B cell (primary cell): ENCODE measurements around the gene MED26. TPM values are rescaled to one million over a fixed set of nuclear protein-coding genes. Genes with fewer than 3 reads are reported as not detected.

Experiments
- ATAC-seq: fragments of 200-7000 bp; cut with Tn5 transposase; one replicate; pipeline ENCODE4 v1.10.0; 2021; ENCODE audit warnings: low read depth, mild to moderate bottlenecking, moderate number of reproducible peaks, moderate library complexity
- CTCF ChIA-PET: fragments of 350-600 bp; sonication (Branson Sonifier 250); formaldehyde crosslinking; loops from one replicate; lab custom pipeline; 2021; ENCODE audit warnings: antibody characterized with exemption, inconsistent platforms; lab: Charles Lee
- POLR2A ChIA-PET: fragments of 350-600 bp; sonication (Branson Sonifier 250); formaldehyde crosslinking; loops from one replicate; lab custom pipeline; 2021; ENCODE audit warnings: antibody characterized with exemption; lab: Charles Lee
- DNase-seq: peaks from one replicate; pipeline ENCODE4 v3.0.0; 2013
- H2AFZ ChIP-seq: 2 replicates; pipeline ENCODE4 v1.6.1; 2012; ENCODE audit warnings: mild to moderate bottlenecking, low read depth, low read length; ENCODE audit not compliant: insufficient read depth, poor library complexity, severe bottlenecking
- H3K27ac ChIP-seq, 2 donors: 1 replicate in 1 of 2; 2 replicates in 1 of 2; pipeline ENCODE4 v1.5.1; 2012 to 2013; ENCODE audit warnings: low read length in 2 of 2, mild to moderate bottlenecking in 2 of 2, moderate library complexity in 1 of 2
- H3K27me3 ChIP-seq, 4 experiments: fragments of 200-600 bp in 1 of 4; sonication (generic) in 1 of 4; replicated peaks in 1 of 4; 1 replicate in 2 of 4; 2 replicates in 2 of 4; pipeline versions ENCODE4 v1.6.1 to v1.7.0; 2013 to 2016; ENCODE audit warnings: low read length in 3 of 4, mild to moderate bottlenecking in 2 of 4, mixed read lengths in 1 of 4, moderate library complexity in 1 of 4; ENCODE audit not compliant: insufficient read depth in 4 of 4, control insufficient read depth in 3 of 4; ENCODE audit errors: control extremely low read depth in 1 of 4
- H3K36me3 ChIP-seq, 2 experiments: replicated peaks in 1 of 2; 1 replicate in 1 of 2; 2 replicates in 1 of 2; pipeline versions ENCODE4 v1.6.1 to v1.7.1; 2013; ENCODE audit warnings: low read length in 1 of 2; ENCODE audit not compliant: insufficient read depth in 2 of 2, control insufficient read depth in 1 of 2; ENCODE audit errors: control extremely low read depth in 1 of 2, extremely low read depth in 1 of 2
- H3K4me1 ChIP-seq, 2 donors: fragments of 200-600 bp in 1 of 2; sonication (generic) in 1 of 2; 1 replicate in 1 of 2; 2 replicates in 1 of 2; pipeline versions ENCODE4 v1.5.1 to v1.6.1; 2013 to 2017; ENCODE audit warnings: low read length in 2 of 2; ENCODE audit not compliant: control insufficient read depth in 2 of 2, insufficient read depth in 2 of 2
- H3K4me2 ChIP-seq: replicated peaks from 2 replicates; pipeline ENCODE3; 2012; ENCODE audit warnings: mild to moderate bottlenecking, low read depth, low read length; ENCODE audit not compliant: poor library complexity, severe bottlenecking
- H3K4me3 ChIP-seq, 5 experiments: fragments of 200-600 bp in 1 of 5; sonication (generic) in 1 of 5; 1 replicate in 3 of 5; 2 replicates in 2 of 5; pipeline versions ENCODE4 v1.5.1 to v1.7.0; 2011 to 2016; ENCODE audit warnings: low read length in 4 of 5, mild to moderate bottlenecking in 4 of 5, low read depth in 2 of 5, control low read depth in 1 of 5, moderate library complexity in 1 of 5; ENCODE audit not compliant: insufficient read depth in 1 of 5; ENCODE audit errors: control extremely low read depth in 1 of 5, extremely low read depth in 1 of 5
- H3K79me2 ChIP-seq: fragments of 200-600 bp; sonication (generic); one replicate; pipeline ENCODE4 v1.6.0; 2016; ENCODE audit warnings: low read length; ENCODE audit not compliant: control insufficient read depth, insufficient read depth
- H3K9ac ChIP-seq: fragments of 200-600 bp; sonication (generic); 2 replicates; pipeline ENCODE4 v1.6.1; 2017; ENCODE audit warnings: mild to moderate bottlenecking, low read length, moderate library complexity
- H3K9me3 ChIP-seq, 3 donors: one replicate each; pipeline versions ENCODE4 v1.6.1 to v1.7.1; 2013; ENCODE audit warnings: low read length in 2 of 3; ENCODE audit not compliant: control insufficient read depth in 2 of 3, insufficient read depth in 1 of 3; ENCODE audit errors: control extremely low read depth in 1 of 3
- H4K20me1 ChIP-seq: 2 replicates; pipeline ENCODE4 v1.6.0; 2012; ENCODE audit warnings: mild to moderate bottlenecking, low read length; ENCODE audit not compliant: insufficient read depth, control insufficient read depth, poor library complexity, severe bottlenecking
- H3K27ac Mint-ChIP-seq: one replicate; pipeline ENCODE4 v1.8.0; 2021; ENCODE audit warnings: mixed read lengths
- H3K27me3 Mint-ChIP-seq: one replicate; pipeline ENCODE4 v1.8.0; 2021; ENCODE audit warnings: mixed read lengths
- H3K4me1 Mint-ChIP-seq: one replicate; pipeline ENCODE4 v1.8.0; 2021; ENCODE audit warnings: mixed read lengths
- H3K4me3 Mint-ChIP-seq: one replicate; pipeline ENCODE4 v1.8.0; 2021; ENCODE audit warnings: mixed read lengths
- H3K9me3 Mint-ChIP-seq: one replicate; pipeline ENCODE4 v1.8.0; 2022; ENCODE audit warnings: mixed read lengths; ENCODE audit not compliant: insufficient read depth
- CTCF ChIP-seq: fragments of 200-600 bp; IDR thresholded peaks from one replicate; pipeline ENCODE4 v1.8.0; 2022; ENCODE audit warnings: antibody characterized with exemption, mild to moderate bottlenecking
- EZH2 ChIP-seq: IDR thresholded peaks from 2 replicates; pipeline ENCODE4 v1.6.1; 2012; ENCODE audit warnings: borderline replicate concordance, low read depth, mild to moderate bottlenecking, moderate library complexity, low read length; ENCODE audit not compliant: insufficient read depth, poor library complexity, severe bottlenecking
- WGBS: methylation state at CpG from one replicate; pipeline ENCODE4 v1.1.5; 2013; ENCODE audit warnings: missing lambda C conversion rate; ENCODE audit not compliant: insufficient coverage; 5-methylcytosine and 5-hydroxymethylcytosine counted together
- intact Hi-C: fragments of 100-400 bp; cut with micrococcal nuclease; formaldehyde crosslinking; loops from one replicate; pipeline ENCODE4 v1.10.0; 2022
- polyA plus RNA-seq: library from polyadenylated mRNA; depleted of rRNA; stranded (reverse); fragments of >200 nt; gene quantifications from 2 replicates; pipeline ENCODE4 v1.2.3, GENCODE V29; 2012
- total RNA-seq, 2 donors: library from RNA; stranded (reverse); fragments of 120-200 nt in 1 of 2; gene quantifications; 1 replicate in 1 of 2; 2 replicates in 1 of 2; pipeline versions ENCODE4 v1.2.3 to v1.2.4, GENCODE V29; 2013 to 2022

MED26 gene
- total and polyA plus RNA-seq, 2 donors (not counting 1 experiment from before 2014, with no cell fraction given): 15.6 to 33.6 TPM

DNA sequence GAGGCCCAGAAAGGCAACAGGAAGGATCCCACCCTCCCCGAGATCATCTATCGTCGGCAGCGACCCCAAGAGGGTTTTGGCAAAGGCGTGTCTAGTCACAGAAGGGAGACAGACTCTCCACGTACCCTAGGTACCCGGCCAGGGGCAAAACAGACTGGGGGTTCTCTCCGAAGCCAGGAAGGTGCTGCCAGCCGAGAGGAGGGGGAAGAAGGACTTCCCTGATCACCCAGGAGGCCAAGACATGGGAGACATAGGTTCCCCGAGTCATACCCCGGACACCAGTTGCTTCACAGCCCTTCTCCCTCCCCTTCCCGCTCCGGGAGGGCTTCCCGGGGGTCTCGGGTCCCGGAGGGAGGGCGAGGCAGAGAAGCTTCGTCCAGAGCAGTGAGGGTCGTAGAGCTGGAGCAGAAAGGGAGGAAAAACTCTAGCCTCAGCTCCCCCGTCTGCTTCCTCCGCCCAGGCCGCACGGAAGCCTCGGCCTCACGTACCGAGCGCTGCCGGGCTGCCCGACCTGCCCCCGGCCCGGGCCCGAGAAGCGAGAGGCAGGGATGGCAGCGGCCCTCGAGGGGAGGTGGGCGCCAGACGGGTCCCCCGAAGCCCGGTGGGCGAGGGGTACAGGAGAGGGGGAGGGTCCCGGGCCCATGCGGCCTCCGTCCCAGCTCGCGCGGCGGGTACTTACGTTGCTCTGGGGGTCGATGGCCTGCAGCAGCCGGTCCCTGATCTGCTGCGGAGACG lies 644 bp downstream of the MED26 start:
- Mint-ChIP-seq H3K27ac (peak overlapping the region; percentile 89), H3K4me3 (peak overlapping the region; percentile 90), H3K4me1 (peaks cover 57% of the 10 kb centered on the region), H3K9me3 (no peaks in the 10 kb centered on the region), H3K27me3 (no peaks in the 10 kb centered on the region)
- peak; percentile 42 for DNase-seq
- peak overlapping the region; percentile 11 to 92 (median 77) for H3K4me3 ChIP-seq
- POLR2A ChIA-PET: interaction anchor here (0.5 to 3.5 kb wide), 8 partner anchors 17 to 1394 kb away, joined by 3 to 43 read pairs (median 4); partner anchors contain the start of gene SMIM7
- peaks cover 70% of the 10 kb centered on the region for H3K79me2 ChIP-seq
- under 1% methylated on average over 45 of the region's 52 CpGs for WGBS
- CTCF ChIA-PET: interaction anchor here (1.0 to 2.9 kb wide), 7 partner anchors 9 to 43 kb away, joined by 3 to 12 read pairs (median 5); partner anchors contain the start of genes SMIM7 and TMEM38A
- H3K9ac ChIP-seq: peak overlapping the region; percentile 85
- no peak for TF ChIP-seq CTCF
- no peak for TF ChIP-seq EZH2
- intact Hi-C loops: no loop called here
- peaks cover 52% of the 10 kb centered on the region for H4K20me1 ChIP-seq
- ATAC-seq: no peak
- H3K27ac ChIP-seq: peak overlapping the region; percentile 36 to 85
- peaks cover 0 to 42% of the 10 kb centered on the region in 2 experiments for H3K36me3 ChIP-seq
- peaks cover 23 to 27% of the 10 kb centered on the region in 2 donors for H3K4me1 ChIP-seq
- no peaks in the 10 kb centered on the region for H3K27me3 ChIP-seq
- H3K4me2 ChIP-seq: peak overlapping the region; percentile 100
- peaks cover 0 to 4% (median 0%) of the 10 kb centered on the region in 3 donors for H3K9me3 ChIP-seq
- H2AFZ ChIP-seq: peak overlapping the region; percentile 65

DNA sequence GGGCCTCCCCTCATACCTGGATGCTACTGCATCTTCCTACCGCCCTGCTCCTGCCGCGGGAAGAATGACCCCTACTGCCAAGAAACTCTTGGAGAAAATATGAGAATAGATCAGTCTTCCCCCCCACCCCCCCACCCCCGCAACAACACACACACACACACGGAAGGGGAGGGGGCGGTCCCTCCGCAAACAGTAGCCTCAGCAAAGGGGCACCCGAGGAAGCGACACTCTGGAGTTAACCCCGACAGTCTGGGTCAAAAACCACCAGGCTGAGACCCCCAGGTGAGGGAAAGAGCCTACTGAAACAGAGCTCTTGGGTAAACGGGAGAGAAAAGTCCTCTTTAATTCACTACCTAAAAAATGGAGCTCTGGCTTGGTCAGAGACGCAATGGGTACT lies 1.2 kb downstream of the MED26 start:
- TF ChIP-seq EZH2 (no peak), CTCF (no peak)
- peak overlapping the region; percentile 89 for H3K27ac Mint-ChIP-seq
- ATAC-seq (no peak), DNase-seq (no peak)
- peaks cover 0 to 38% of the 10 kb centered on the region in 2 experiments for H3K36me3 ChIP-seq
- H3K4me2 ChIP-seq: peak overlapping the region; percentile 100
- H3K4me3 Mint-ChIP-seq: peak overlapping the region; percentile 90
- peaks cover 0 to 4% (median 0%) of the 10 kb centered on the region in 3 donors for H3K9me3 ChIP-seq
- ChIA-PET CTCF (interaction anchor here (1.6 to 2.9 kb wide), 5 partner anchors 8 to 42 kb away, joined by 5 to 12 read pairs (median 7); partner anchors contain the start of genes SMIM7 and TMEM38A), POLR2A (interaction anchor here (0.8 to 3.5 kb wide), 4 partner anchors 33 to 86 kb away, joined by 4 to 43 read pairs (median 8); partner anchors contain the start of gene SMIM7)
- H3K4me3 ChIP-seq: peak overlapping the region; percentile 11 to 92 (median 77)
- no peaks in the 10 kb centered on the region for H3K27me3 ChIP-seq
- 7% methylated on average over 6 of the region's 12 CpGs for WGBS
- H3K27ac ChIP-seq: peak overlapping the region; percentile 36 to 85
- H4K20me1 ChIP-seq: peaks cover 58% of the 10 kb centered on the region
- no peaks in the 10 kb centered on the region for H3K9me3 Mint-ChIP-seq
- intact Hi-C loops: no loop called here
- H3K4me1 Mint-ChIP-seq: peaks cover 60% of the 10 kb centered on the region
- no peaks in the 10 kb centered on the region for H3K27me3 Mint-ChIP-seq
- H3K79me2 ChIP-seq: peaks cover 75% of the 10 kb centered on the region
- H2AFZ ChIP-seq: peak overlapping the region; percentile 13
- H3K4me1 ChIP-seq: peaks cover 23 to 27% of the 10 kb centered on the region in 2 donors
- peak overlapping the region; percentile 85 for H3K9ac ChIP-seq
